Hematopoietic multipotent progenitor cell treated with erythropoietin and hydrocortisone succinate and interleukin-3 and kit ligand, for 17 days (in vitro differentiated cells): ENCODE results near the gene CSTPP1.
"Not testable (repeated sequence)": the region's sequence is repeated elsewhere in the genome, so short reads cannot be mapped to it uniquely, and the experiment has no call there.

Experiments used
- DNase-seq: peaks from one replicate; pipeline ENCODE4 v3.0.0-alpha.2; 2015; ENCODE audit warnings: low spot score

CSTPP1 gene

GRCh38 chr11:47101406-47101805 lies 164.8 kb downstream of the CSTPP1 start:
- no peak for DNase-seq

GRCh38 chr11:47104261-47104950 lies 167.8 kb downstream of the CSTPP1 start:
- DNase-seq = no peak

- no peak for DNase-seq
These were observed 169.0 kb downstream of the CSTPP1 start for GRCh38 chr11:47105541-47105940.

GRCh38 chr11:47105974-47106373 lies 169.4 kb downstream of the CSTPP1 start:
- DNase-seq = no peak

GRCh38 chr11:47106798-47107411 lies 170.3 kb downstream of the CSTPP1 start:
- DNase-seq = no peak

GRCh38 chr11:47107744-47108143 lies 171.2 kb downstream of the CSTPP1 start:
- no peak for DNase-seq

- no peak for DNase-seq
These were observed 171.7 kb downstream of the CSTPP1 start for GRCh38 chr11:47108214-47108613.

GRCh38 chr11:47109051-47109726 lies 172.6 kb downstream of the CSTPP1 start:
- DNase-seq = no peak

- no peak for DNase-seq
These were observed 173.2 kb downstream of the CSTPP1 start for GRCh38 chr11:47109727-47110246.

GRCh38 chr11:47111318-47111804 lies 174.8 kb downstream of the CSTPP1 start:
- DNase-seq = no peak

- not testable (repeated sequence) for DNase-seq
These were observed 176.4 kb downstream of the CSTPP1 start for GRCh38 chr11:47112941-47113340.

GRCh38 chr11:47118958-47119688 lies 182.6 kb downstream of the CSTPP1 start:
- not testable (repeated sequence) for DNase-seq

- no peak for DNase-seq
These were observed 184.5 kb downstream of the CSTPP1 start for GRCh38 chr11:47121056-47121455.

GRCh38 chr11:47121731-47122130 lies 185.2 kb downstream of the CSTPP1 start:
- DNase-seq = no peak

GRCh38 chr11:47123094-47123493 lies 186.5 kb downstream of the CSTPP1 start:
- no peak for DNase-seq

- DNase-seq = no peak
These were observed 188.1 kb downstream of the CSTPP1 start for GRCh38 chr11:47124675-47125074.

GRCh38 chr11:47125083-47125482 lies 188.5 kb downstream of the CSTPP1 start:
- DNase-seq = no peak

- DNase-seq = no peak
These were observed 190.7 kb downstream of the CSTPP1 start for GRCh38 chr11:47127213-47127612.

GRCh38 chr11:47130543-47130942 lies 194.0 kb downstream of the CSTPP1 start:
- DNase-seq = no peak

- no peak for DNase-seq
These were observed 194.6 kb downstream of the CSTPP1 start for GRCh38 chr11:47131136-47131535.

- DNase-seq = no peak
These were observed 195.9 kb downstream of the CSTPP1 start for GRCh38 chr11:47132490-47132889.

GRCh38 chr11:47132981-47133380 lies 196.4 kb downstream of the CSTPP1 start:
- no peak for DNase-seq
